ENCODE data around the gene TBC1D9.
"Not testable (repeated sequence)": the region's sequence is repeated elsewhere in the genome, so short reads cannot be mapped to it uniquely, and the experiment has no call there.

Gene TBC1D9

DNA sequence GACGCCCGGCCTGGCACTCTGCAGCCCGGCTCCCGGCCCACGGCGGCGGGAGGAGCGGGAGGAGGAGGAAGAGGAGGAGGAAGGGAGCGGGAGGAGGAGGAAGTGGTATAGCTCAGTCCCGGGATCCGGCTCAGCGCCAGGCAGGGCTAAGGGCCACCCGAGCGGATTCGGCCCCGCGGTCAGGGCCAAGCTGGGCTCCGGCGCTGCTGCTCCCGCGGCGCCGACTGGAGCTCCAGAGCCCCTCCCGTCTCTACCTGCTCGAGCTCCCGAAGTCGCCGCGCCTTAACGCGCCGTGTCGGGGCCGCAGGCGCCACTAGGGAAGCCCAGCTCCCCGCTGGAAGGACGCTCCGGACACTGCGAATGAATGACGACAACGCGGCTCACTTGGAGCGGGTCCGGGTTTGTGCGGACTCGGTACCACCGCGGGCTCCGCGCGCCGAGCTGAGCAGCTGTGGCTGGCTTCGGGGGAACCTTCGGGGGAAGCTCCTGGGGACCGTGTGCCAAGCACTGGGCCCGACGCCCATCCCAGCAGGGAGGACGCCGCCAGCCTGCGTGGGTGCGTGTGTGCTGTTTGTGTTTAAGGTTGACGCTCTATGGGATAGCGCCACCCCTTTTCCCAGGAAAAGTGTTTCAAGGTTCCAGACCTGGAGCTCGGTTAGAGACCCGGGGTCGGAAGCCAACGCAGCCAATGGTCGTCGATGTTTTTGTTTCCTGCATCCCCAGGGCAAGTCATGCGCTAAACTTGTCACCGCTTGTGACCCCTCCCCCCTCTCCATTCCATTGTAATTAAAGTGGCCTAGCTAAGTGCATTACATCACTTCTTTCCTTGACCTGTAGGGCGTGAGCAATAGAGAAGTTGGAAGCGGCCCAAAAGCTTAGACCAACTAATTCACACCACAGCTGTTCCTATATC, at the start of gene TBC1D9:
Gene TBC1D9 (minus strand): TSS at position 67 of the 913 bp plus-strand sequence. CDS start 340 bp downstream, outside the sequence.
- DNase-seq = peak; percentile 98

GRCh38 chr4:140805293-140805692, 49.1 kb upstream of the TBC1D9 start:
- DNase-seq = no peak

DNA sequence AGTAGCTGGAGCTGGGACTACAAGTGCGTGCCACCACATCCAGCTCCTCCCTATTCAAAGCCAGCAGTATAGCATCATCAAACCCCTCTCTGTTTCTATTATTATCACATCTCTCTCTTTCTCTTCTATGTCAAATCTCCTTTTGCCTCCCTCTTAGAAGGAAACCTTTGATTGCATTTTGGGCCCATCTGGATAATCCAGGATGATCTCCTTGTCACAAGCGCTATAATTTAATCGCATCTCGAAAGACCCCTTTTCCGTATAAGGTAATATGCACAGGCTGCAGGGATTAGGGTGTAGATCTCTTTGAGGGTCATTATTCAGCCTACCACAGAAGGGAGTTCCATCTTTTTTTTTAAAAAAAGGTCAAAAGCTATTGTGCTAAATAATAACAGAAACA, 46.4 kb upstream of the TBC1D9 start:
- no peak for DNase-seq

GRCh38 chr4:140800666-140801065, 44.5 kb upstream of the TBC1D9 start:
- DNase-seq = peak; percentile 52

- DNase-seq = peak; percentile 42
Measured at GRCh38 chr4:140799686-140800225, 43.6 kb upstream of the TBC1D9 start.

GRCh38 chr4:140793291-140793690, 37.1 kb upstream of the TBC1D9 start:
- no peak for DNase-seq

GRCh38 chr4:140790765-140791164, 34.6 kb upstream of the TBC1D9 start:
- peak; percentile 98 for DNase-seq

- DNase-seq = no peak
Measured at GRCh38 chr4:140790171-140790570, 34.0 kb upstream of the TBC1D9 start.

GRCh38 chr4:140789759-140790158, 33.6 kb upstream of the TBC1D9 start:
- peak; percentile 99 for DNase-seq

GRCh38 chr4:140782787-140783186, 26.6 kb upstream of the TBC1D9 start:
- not testable (repeated sequence) for DNase-seq

DNA sequence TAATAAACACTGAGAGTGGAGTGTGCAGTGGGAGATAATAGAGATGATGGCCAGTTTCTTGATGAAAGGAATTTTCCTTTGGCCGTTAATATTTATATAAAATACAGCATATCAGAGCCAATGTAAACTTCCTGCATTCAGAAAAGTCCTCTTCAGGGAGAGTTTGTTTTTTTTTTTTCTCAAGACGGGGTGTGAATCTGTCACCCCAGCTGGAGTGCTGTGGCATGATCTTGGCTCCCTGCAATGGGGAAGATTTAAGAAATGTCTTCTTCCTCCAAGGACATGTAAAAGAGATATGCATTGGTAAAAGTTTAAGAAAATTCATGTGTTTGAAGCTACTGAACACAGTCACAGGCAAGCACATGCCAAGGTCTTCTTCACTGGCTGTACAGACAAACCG, 25.4 kb upstream of the TBC1D9 start:
- DNase-seq = no peak

DNA sequence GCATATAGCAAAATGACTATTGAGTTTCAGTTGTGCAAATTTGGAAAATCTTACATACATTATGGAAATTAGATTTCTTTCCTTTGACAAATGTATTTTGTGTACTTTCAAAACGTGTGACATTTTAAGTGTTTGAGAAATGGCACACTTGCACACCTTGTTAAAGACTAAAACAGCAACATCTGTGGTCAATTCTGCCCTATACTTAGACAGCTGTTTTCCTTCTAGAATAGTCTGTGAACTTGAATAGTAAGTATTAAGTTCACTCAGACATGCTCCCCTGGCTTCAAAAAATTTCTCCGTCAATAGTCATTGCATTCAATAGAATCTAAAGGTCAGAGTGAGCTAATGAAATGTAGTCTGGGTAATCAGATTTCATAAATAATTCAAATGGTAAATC, 21.7 kb upstream of the TBC1D9 start:
- no peak for DNase-seq

DNA sequence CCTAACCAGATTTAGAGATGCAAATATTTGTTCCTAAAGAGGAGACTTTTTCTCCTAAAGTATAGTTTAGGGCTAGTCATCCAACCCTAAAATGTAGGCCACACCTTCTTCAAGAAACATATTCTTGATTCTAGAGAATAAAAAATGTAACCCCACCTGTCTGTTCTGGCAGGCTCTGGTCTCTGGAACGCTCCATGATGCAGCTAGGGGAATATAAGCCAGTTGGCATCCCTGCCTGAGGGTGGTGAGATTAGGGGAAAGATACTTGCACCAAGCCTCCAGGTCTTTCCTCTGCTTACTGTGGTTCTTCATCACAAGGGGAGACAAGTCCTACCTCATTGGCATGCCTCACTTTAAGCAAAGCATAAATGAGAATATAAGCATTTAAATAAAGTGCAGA, 21.2 kb upstream of the TBC1D9 start:
- no peak for DNase-seq

DNA sequence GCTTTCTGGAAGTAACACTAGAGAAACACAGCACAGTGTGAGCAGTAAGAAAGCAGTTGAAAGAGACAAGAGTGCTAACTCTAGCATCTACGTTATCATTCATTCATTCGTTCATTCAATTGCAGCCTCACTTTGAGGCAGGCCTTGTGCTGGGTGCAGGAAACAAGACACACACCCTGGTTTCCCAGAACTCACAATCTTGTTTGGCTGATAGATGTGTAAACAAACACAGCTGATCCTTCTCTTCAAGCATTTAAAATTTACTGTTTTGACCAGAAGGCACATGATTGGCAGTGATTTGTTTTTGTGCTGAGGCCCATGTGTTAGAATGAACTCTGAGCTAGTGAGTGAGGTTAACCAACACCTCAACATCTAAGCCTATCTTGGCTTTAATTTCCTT, 20.4 kb upstream of the TBC1D9 start:
- no peak for DNase-seq

- DNase-seq = no peak
Measured at GRCh38 chr4:140774956-140775355, 18.8 kb upstream of the TBC1D9 start.

GRCh38 chr4:140774510-140774909, 18.3 kb upstream of the TBC1D9 start:
- DNase-seq = no peak

- DNase-seq = peak; percentile 57
Measured at GRCh38 chr4:140769209-140769608, 13.0 kb upstream of the TBC1D9 start.

GRCh38 chr4:140764785-140765392, 8.7 kb upstream of the TBC1D9 start:
- DNase-seq = no peak

DNA sequence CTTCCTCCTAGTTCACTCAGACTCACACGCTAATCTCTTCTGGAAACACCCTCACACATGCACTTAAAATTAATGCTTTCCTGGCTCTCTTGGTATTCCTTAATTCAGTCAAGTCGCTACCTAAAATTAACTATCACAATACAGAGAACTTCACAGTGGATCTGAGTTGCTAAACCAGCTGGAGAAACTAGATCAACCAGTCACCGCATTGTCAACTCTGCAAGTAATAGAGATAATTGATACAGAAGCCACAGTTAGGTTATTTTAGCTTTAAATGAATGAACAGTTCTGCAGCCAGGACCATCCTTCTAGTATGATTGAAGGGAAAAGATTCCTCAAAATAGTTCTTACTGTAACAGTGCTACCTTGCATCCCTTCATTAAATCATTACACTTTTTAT, 6.0 kb upstream of the TBC1D9 start:
- no peak for DNase-seq

DNA sequence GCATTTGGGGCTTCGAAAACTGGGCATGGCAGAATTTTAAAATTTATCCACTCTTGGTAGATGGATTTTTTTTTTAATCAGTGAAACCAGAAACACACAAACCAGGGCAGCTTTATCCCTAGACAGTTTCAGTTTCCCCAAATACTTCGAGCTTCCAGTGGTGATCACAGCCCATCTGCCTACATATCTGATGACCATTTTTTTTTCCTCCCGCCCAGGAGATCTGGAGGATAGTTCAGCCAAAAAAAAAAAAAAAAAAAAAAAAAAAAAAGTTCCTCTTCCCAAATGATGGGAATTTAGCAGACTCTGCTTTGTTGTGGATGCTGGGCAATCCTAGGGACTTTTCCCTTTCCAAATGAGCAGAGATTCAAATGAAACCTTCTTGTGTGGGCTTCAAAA, 1.0 kb upstream of the TBC1D9 start:
- peak; percentile 89 for DNase-seq

DNA sequence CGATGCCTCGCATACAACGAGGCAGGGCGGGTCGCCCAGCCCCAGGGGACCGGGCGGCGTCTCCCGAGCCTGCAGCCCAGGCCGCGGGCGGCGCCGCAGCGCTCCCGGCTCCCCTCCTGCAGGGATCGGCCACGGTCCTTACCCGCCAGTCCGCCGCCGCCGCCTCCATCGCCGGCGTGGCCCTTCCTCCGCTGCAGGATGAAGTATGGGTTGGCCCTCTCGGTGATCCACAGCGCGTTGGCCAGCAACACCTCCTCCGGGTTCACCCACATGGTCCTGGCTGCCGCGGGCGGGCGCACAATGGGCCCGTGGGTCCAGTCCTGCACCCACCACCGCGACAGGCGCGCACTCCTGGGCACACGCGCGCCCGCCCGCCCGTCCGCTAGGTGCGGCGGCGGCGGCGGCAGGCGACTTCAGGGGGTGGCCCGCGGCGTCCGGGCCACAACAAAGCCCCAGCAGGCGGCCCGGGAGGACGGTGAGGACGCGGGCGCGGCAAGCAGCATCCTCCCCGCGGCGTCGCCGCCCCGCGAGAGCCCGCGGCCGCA, 339 bp downstream of the TBC1D9 start:
- peak; percentile 52 for DNase-seq

GRCh38 chr4:140754918-140755773, 1.0 kb downstream of the TBC1D9 start:
- peak; percentile 49 for DNase-seq

DNA sequence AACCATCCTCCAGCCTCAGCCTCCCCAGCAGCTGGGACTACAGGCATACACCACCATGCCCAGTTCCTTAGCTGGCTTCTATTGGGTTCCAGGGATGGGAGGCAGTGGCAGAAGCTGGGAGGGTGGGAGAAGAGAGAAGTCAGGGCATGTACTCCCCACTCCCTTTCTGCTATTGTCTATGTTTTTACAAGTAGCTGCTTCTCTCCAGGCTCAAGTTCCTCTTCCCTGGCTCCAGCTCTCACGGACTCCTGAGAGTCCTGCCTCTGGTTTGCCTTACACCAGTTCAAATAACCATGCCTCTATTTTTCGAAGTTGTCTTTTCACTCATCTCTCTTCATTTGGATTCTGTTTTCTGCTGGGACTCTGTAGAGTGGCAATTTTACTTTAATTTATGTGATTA, 2.9 kb downstream of the TBC1D9 start:
- DNase-seq = peak; percentile 49

Data from inflammatory macrophage treated with lipopolysaccharide for 4 hours (primary cell).